Thyroid gland (tissue), 4 donors: ENCODE data around the gene NR3C2. TPM values are rescaled to one million over a fixed set of nuclear protein-coding genes. Genes with fewer than 3 reads are reported as not detected.

Source experiments
- DNase-seq, 2 donors: peaks; one replicate each; pipeline ENCODE4 v3.0.0-alpha.2; 2019
- H3K27ac ChIP-seq, 3 donors: fragments of 200-600 bp; sonication (generic); 1 replicate in 2 of 3; 2 replicates in 1 of 3; pipeline ENCODE4 v1.5.1; 2016 to 2019; ENCODE audit warnings: mild to moderate bottlenecking in 1 of 3, moderate library complexity in 1 of 3
- H3K27me3 ChIP-seq: fragments of 200-600 bp; sonication (generic); one replicate; pipeline ENCODE4 v1.5.1; 2019
- H3K36me3 ChIP-seq, 2 donors: fragments of 200-600 bp; sonication (generic); one replicate each; pipeline ENCODE4 v1.5.1; 2016 to 2019
- H3K4me1 ChIP-seq, 2 donors: fragments of 200-600 bp; sonication (generic); one replicate each; pipeline ENCODE4 v1.5.1; 2017 to 2019
- H3K4me3 ChIP-seq, 3 donors: fragments of 200-600 bp; sonication (generic); replicated peaks in 1 of 3; 1 replicate in 2 of 3; 2 replicates in 1 of 3; pipeline ENCODE4 v1.5.1; 2016; ENCODE audit warnings: mild to moderate bottlenecking in 1 of 3
- H3K9me3 ChIP-seq: fragments of 200-600 bp; sonication (generic); one replicate; pipeline ENCODE4 v1.5.1; 2017
- CTCF ChIP-seq, 6 experiments: fragments of 200-600 bp in 3 of 6; fragments of 450-650 bp in 3 of 6; sonication (generic) in 3 of 6; IDR thresholded peaks; one replicate each; pipeline ENCODE4 v1.5.1; 2016 to 2019; ENCODE audit warnings: antibody characterized with exemption in 6 of 6, mild to moderate bottlenecking in 2 of 6, inconsistent platforms in 1 of 6, moderate library complexity in 1 of 6
- POLR2A ChIP-seq, 2 donors: fragments of 450-650 bp; IDR thresholded peaks; one replicate each; pipeline ENCODE4 v1.6.1; 2017; ENCODE audit warnings: antibody characterized with exemption in 2 of 2, mild to moderate bottlenecking in 2 of 2, moderate library complexity in 1 of 2
- WGBS, 2 donors: methylation state at CpG; one replicate each; pipeline ENCODE4 v1.1.5; 2017; 5-methylcytosine and 5-hydroxymethylcytosine counted together
- intact Hi-C: fragments of 100-400 bp; cut with DNase I; formaldehyde crosslinking; loops from one replicate; pipeline ENCODE4 v1.15.1; 2023
- total RNA-seq, 4 donors: library from RNA; depleted of rRNA; stranded (reverse); fragments of >200 nt; gene quantifications; one replicate each; pipeline ENCODE4 v1.2.3, GENCODE V29; 2016

The NR3C2 gene
- total RNA-seq, 4 donors from 2014 or later, result 51.6 to 161 (median 72.3) TPM

GRCh38 chr4:148044089-148044911 lies 397.9 kb downstream of the NR3C2 start:
- intact Hi-C loops, result no loop called here
- DNase-seq, result no peak
- peaks cover 0 to 8% of the 10 kb centered on the region in 2 donors for H3K4me1 ChIP-seq
- 84 to 89% methylated on average over 9 of the region's 9 CpGs for WGBS, 2 donors
- no peaks in the 10 kb centered on the region for H3K36me3 ChIP-seq
- H3K27ac ChIP-seq, result no peak overlapping the region
- H3K4me3 ChIP-seq, result no peak overlapping the region
- H3K27me3 ChIP-seq, result no peaks in the 10 kb centered on the region
- no peaks in the 10 kb centered on the region for H3K9me3 ChIP-seq
- TF ChIP-seq CTCF (IDR thresholded peaks at IDR 0.05) (no peak), POLR2A (IDR thresholded peaks at IDR 0.05) (no peak)

DNA sequence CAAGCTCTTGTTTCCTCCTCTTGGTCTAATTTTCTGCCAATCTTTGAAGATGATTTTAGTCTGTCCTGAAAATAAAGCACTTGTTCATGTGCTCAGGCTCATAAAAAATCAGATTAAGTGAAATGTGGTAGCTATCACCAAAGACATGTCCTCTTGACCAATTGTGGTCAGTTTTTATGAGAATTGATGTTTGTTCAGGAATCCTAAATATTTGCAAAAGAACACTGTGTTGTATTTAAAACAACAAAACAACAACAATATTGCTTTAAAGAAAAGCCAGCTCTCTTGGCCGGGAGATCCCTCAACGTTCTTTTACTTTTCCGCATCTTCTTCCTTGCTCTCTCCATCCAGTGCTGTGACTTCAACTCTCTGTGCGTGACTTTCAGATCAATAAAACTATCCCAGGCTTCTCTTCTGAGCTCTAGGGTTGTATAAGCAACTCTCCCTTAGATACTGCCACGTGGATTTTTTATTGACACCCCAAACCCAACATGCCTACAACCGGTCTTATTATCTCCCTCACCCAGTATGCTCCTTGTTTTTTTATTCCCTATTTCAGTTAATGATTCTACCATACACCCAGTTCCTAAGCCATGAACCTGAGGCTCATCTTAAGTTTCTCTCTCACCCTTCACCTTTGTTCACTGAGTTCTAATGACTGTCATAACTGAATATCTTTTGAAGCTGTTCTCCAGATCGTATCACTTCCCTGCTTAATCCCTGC lies 400.4 kb downstream of the NR3C2 start:
- WGBS, 2 donors, result 90 to 91% methylated on average over 7 of the region's 7 CpGs
- TF ChIP-seq CTCF (IDR thresholded peaks at IDR 0.05) (no peak), POLR2A (IDR thresholded peaks at IDR 0.05) (no peak)
- H3K4me1 ChIP-seq, result peaks cover 0 to 8% of the 10 kb centered on the region in 2 donors

DNA sequence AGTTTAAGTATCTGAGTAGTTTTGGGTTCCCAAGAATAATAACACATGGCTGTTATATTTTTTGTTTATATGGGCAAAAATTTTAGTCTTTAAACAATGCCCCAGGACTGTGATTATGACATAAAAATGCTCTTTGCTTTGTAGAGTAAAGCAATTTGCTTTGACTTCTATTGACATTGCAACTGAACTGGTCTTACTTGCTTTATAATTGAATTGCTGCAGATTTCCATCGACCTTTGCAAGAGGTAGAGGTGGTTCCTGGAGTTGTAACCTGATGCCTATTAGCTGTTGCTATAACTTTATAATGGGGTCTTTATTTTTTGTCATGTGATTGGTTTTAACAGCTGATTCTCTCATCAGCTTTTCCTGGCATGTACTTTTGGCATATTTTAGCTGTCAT lies 407.4 kb downstream of the NR3C2 start:
- Histone ChIP-seq H3K4me1 (peaks cover 9 to 10% of the 10 kb centered on the region in 2 donors), H3K27ac (no peak overlapping the region), H3K36me3 (no peaks in the 10 kb centered on the region), H3K4me3 (no peak overlapping the region), H3K9me3 (no peaks in the 10 kb centered on the region), H3K27me3 (no peaks in the 10 kb centered on the region)
- no peak for DNase-seq
- intact Hi-C loops, result no loop called here
- TF ChIP-seq POLR2A (IDR thresholded peaks at IDR 0.05) (no peak), CTCF (IDR thresholded peaks at IDR 0.05) (no peak)
- WGBS, 2 donors, result 17 to 21% methylated on average over 1 of the region's 1 CpG

More for the DNA sequence above, 400.4 kb downstream of the NR3C2 start:
- DNase-seq, result no peak
- Histone ChIP-seq H3K36me3 (no peaks in the 10 kb centered on the region), H3K4me3 (no peak overlapping the region), H3K27me3 (no peaks in the 10 kb centered on the region), H3K9me3 (no peaks in the 10 kb centered on the region), H3K27ac (no peak overlapping the region)
- intact Hi-C loops, result no loop called here

DNA sequence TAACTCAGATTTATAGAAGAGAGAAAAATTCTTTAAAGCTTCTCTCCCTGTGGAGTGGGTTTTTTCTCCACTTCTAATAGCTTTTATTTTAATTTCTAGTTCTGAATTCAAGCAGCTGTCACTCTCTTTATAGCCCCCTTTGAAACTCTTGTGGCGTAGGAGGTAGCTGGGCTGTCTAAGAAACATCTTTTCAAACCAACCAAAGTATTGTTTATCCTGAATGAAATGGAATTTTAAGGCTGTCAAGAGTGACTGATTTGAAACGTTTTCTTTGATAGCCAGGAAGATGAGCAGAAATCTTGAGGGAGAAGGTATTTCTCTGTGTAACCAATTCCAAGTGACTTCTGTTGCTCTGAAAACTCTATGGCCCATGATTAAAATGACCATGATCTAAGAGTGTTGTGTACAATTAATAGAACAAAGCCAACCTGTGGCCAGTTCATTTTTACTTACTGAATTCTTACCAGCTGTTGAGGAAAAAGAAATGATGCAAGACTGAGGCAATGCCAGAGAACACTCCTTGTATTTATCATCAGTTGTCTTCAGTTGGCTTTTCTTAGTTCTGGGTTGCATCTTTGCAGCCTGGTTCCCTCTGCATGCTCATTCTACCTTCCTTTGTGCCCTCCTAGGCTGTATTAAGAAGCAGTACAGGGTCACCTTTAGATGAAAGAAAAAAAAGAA lies 411.9 kb downstream of the NR3C2 start:
- H3K27ac ChIP-seq, result no peak overlapping the region
- peaks cover 8 to 10% of the 10 kb centered on the region in 2 donors for H3K4me1 ChIP-seq
- no peaks in the 10 kb centered on the region for H3K27me3 ChIP-seq
- WGBS, 2 donors, result 79 to 87% methylated on average over 2 of the region's 2 CpGs
- no peaks in the 10 kb centered on the region for H3K36me3 ChIP-seq
- DNase-seq, result no peak
- H3K9me3 ChIP-seq, result no peaks in the 10 kb centered on the region
- H3K4me3 ChIP-seq, result no peak overlapping the region
- TF ChIP-seq CTCF (IDR thresholded peaks at IDR 0.05), result no peak
- TF ChIP-seq POLR2A (IDR thresholded peaks at IDR 0.05), result no peak
- intact Hi-C loops, result no loop called here
